HG02678 (cell line): ENCODE data around the gene PLA2G5.

ENCODE experiments used
- ATAC-seq: cut with Tn5 transposase; IDR thresholded peaks from one replicate; pipeline ENCODE4 v1.9.1; 2021; ENCODE audit warnings: mild to moderate bottlenecking, moderate library complexity; ENCODE audit not compliant: unreplicated experiment

PLA2G5 gene

DNA sequence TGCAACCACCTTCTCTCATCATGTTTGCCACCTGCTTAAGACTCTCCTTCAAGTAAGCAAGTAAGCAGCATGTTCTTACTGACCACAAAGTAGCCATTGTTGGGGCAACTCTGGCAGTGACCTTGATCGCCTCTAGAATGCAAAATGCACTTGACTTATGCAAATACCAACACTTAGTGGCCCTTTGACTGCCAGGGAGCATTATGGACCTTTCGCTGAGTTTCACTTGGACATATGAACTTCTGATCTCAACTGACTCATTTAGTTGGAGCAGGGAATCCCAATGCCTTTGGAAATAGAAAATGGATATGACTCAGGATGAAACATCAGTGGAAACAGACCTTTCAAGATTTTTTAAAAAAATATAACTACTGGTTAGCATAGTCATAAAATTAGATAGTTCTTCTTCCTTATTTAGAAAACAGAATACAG, 6.1 kb upstream of the PLA2G5 start:
- no peak for ATAC-seq

- no peak for ATAC-seq
Observed at GRCh38 chr1:20068722-20069121, 1.3 kb upstream of the PLA2G5 start.

DNA sequence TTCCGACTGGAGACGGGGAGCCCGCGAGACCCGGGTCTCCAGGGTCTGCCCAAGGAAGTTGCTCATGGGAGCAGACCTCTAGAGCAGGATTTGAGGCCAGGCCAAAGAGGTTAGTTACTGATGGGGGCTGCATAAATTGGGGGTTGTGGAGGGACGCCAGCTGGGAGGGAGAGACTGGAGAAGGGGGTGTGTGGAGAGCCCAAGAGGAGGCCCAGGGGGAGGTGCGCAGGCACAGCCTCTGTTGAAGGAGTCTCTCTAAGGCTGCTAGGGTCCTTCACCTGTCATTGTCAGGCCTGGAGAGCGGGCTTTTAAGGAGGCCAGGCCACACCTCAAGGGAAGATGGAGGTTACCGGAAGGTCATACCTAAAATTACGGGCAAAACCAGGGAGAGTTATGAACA, 363 bp downstream of the PLA2G5 start:
- no peak for ATAC-seq

GRCh38 chr1:20071416-20071815, 1.4 kb downstream of the PLA2G5 start:
- ATAC-seq = no peak

GRCh38 chr1:20072771-20073170, 2.8 kb downstream of the PLA2G5 start:
- no peak for ATAC-seq

GRCh38 chr1:20073256-20073655, 3.3 kb downstream of the PLA2G5 start:
- no peak for ATAC-seq

DNA sequence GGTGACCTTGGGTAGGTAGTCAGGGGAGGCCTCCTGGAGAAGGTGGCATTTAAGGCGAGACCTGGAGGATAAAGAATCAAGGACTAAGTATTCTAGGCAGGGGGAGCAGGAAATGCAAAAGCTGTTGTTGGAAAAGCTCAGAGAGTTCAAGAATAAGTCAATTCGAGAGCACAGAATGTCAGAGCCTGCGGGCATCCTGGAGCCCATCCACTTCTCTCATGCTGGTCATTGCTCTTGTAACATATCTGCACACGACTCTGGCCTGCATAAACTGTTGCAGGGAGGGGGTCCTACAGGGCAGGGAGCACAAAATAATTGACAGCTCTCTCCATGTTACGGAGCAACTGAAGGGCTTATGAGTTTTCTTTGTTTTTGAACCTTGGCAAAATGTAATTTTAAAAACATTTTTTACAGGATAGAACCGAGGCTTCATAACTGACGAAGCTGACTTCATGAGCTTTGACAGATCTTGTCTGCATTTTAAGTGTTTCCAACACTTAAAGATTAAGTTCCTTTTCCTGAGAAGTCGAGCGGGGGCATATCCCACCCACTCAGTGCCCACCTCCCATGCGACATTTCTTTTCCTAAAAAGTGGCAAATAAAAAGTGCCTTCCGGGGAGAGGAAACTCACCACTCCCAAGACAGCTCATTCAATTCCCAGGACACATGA, 4.2 kb downstream of the PLA2G5 start:
- no peak for ATAC-seq

- ATAC-seq = no peak
Observed at GRCh38 chr1:20074725-20075171, 4.8 kb downstream of the PLA2G5 start.

DNA sequence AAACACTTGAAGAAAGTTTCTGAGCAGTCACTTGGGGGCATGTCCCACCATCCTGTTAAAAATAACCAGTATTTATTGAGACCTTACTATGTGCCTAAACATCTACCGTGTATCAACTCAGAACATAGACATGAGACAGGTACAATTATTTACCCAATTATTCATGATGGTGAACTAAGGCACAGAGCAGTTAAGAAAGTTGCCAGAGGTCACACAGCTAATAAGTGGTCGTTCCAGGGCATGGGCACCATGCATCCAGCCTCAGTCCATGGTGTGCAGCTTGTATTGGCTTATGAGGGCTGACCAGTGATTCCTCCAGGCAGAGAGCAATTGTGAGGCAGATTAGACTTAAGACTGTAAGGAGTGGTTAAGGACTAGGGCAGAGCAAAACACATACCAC, 5.4 kb downstream of the PLA2G5 start:
- no peak for ATAC-seq

DNA sequence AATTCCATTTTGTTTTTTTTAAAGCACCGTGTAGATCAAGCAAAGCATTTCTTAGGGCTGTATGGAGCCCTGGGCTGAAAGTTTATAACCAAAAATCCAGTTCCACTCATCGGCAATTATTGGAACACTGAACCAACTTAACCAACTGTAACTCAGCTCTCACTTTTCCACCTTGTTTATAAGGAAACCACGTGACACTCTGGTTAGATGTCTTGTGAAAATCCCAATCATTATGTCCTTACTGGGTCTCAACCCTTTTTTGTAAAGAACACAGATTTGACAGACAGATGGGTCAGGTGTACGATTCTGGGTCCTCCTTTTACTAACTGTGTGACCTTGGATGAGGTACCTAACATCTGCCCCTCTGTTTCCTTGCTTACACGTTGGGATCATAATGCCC, 6.2 kb downstream of the PLA2G5 start:
- ATAC-seq = no peak

- ATAC-seq = no peak
Observed at GRCh38 chr1:20076710-20077461, 6.9 kb downstream of the PLA2G5 start.

- ATAC-seq = peak; percentile 48
Observed at GRCh38 chr1:20078171-20078651, 8.2 kb downstream of the PLA2G5 start.

- no peak for ATAC-seq
Observed at GRCh38 chr1:20078711-20079110, 8.7 kb downstream of the PLA2G5 start.

GRCh38 chr1:20079661-20080305, 9.8 kb downstream of the PLA2G5 start:
- no peak for ATAC-seq

DNA sequence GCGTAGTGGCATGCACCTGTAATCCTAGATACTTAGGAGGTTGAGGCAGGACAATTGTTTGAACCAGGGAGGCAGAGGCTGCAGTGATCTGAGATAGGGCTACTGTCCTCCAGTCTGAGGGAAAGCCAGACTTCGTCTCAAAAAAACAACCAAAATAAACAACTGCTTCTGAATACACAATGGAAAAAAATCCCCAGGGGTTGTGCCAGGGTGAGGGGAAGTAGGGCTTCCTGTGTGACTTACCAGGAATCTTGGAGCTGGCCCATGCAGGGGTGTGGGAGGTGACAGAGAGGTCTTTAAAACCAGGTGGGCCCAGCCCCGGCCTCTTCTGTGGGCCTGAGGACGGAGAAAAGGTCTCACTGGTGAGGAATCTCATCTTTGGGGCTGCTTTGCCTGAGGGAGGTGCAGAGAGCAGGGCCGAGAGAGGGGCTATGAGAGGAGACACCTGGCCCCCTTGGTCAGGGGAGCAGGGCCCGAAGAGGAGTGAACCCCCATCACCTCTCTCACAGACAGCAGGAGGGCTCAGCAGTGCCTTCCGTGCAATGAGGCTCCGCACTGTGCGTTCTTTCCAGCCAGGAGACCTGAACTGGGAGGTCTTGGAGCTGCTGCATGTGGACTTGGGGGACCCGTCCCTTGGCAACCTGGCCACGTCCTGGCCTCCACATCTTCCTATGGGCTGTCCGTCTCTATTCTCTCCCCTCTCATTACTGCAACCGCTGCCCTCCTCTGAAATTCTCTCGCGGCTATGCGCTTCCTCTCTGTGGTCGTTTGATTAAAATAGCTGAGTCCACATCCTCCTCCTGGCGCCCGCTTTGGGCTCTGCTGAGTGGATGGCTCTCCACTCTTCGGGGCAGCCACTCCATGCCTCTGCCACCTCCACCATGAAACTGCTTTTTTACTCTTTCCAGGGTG, 10.7 kb downstream of the PLA2G5 start:
- peak; percentile 51 for ATAC-seq

DNA sequence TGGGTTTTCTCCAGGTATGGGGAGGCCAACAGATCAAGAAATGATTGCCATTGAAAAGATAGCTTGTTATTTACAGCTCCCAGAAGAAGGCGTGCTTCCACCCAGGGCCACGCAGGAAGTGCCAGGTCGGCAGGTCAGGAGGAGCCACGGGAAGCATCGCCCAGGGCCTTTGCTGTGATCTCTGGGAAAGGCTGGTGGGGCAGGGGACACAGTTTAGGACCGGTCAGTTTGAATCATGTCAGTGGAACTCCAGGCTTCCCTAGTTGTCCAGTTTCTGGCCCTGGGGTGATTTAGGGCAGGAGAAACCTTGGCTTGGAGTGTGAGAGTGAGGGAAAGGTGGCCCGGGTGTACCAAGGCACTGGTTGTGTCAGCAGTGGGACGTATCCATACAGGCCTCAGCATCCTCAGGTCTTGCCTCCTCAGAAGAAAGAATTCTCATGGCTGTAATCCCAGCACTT, 11.4 kb downstream of the PLA2G5 start:
- no peak for ATAC-seq

- ATAC-seq = no peak
Observed at GRCh38 chr1:20082772-20083171, 12.8 kb downstream of the PLA2G5 start.

GRCh38 chr1:20083178-20083944, 13.4 kb downstream of the PLA2G5 start:
- ATAC-seq = no peak

- ATAC-seq = no peak
Observed at GRCh38 chr1:20086800-20087199, 16.8 kb downstream of the PLA2G5 start.

GRCh38 chr1:20087668-20088067, 17.7 kb downstream of the PLA2G5 start:
- ATAC-seq = no peak
